ENCODE data around the gene GALNT18. TPM values are rescaled to one million over a fixed set of nuclear protein-coding genes. Genes with fewer than 3 reads are reported as not detected.

GALNT18 gene
- total RNA-seq, 1 donor from 2014 or later, result 22.1 TPM

DNA sequence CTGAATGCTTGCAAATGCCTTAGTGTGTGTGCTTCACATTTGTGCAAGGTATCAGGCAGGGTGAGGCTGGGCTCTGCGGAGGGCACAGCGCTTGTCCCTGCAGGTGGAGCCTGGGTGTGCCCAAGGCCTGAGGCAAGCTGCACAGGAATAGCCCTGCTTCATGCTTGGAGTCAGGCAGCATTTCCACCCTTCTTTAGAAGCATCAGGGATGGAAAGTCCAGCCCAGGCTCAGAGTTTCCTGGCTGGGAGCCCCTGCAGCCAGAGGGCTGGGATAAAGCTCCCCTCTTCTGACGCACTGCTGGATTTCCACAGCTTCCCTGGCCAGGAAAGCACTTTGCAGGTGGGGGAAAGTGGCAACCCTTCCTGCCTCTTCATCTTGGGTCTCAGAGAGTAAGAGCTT is 63.4 kb downstream of the GALNT18 start:
- Histone ChIP-seq H3K27ac (no peak overlapping the region), H3K27me3 (no peaks in the 10 kb centered on the region), H3K36me3 (no peaks in the 10 kb centered on the region), H3K4me3 (no peak overlapping the region), H3K4me1 (peaks cover 23% of the 10 kb centered on the region), H3K9me3 (no peaks in the 10 kb centered on the region)
- no peak for DNase-seq (ENCODE audit: extremely low spot score in 2 of 2)
- intact Hi-C loops (cut with DNase I), result no loop called here
- TF ChIP-seq POLR2AphosphoS5 (IDR thresholded peaks at IDR 0.05; ENCODE audit: insufficient read depth in 1 of 2, low read depth in 1 of 2) (no peak), POLR2A (IDR thresholded peaks at IDR 0.05) (no peak)
- TF ChIP-seq, protein P1, sequence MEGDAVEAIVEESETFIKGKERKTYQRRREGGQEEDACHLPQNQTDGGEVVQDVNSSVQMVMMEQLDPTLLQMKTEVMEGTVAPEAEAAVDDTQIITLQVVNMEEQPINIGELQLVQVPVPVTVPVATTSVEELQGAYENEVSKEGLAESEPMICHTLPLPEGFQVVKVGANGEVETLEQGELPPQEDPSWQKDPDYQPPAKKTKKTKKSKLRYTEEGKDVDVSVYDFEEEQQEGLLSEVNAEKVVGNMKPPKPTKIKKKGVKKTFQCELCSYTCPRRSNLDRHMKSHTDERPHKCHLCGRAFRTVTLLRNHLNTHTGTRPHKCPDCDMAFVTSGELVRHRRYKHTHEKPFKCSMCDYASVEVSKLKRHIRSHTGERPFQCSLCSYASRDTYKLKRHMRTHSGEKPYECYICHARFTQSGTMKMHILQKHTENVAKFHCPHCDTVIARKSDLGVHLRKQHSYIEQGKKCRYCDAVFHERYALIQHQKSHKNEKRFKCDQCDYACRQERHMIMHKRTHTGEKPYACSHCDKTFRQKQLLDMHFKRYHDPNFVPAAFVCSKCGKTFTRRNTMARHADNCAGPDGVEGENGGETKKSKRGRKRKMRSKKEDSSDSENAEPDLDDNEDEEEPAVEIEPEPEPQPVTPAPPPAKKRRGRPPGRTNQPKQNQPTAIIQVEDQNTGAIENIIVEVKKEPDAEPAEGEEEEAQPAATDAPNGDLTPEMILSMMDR (IDR thresholded peaks at IDR 0.05), result no peak

DNA sequence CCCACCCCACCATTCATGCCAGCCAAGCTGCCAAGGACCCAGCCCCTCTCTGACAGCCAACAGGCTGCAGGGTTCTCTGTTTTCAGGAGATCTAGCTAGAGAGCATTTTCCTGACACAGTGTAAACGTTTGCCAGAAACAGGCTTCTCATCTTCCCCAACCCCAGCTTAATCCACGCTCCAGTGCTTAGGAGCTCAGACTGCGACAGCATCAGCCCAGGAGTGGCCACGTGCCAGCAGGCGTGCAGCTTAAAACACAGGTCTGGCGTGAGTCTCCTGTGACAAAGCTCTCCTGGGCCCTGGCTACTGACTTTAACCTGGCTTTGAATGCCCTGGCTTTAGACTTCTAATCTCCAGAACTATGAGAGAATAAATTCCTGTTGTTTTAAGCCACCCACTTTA is 66.6 kb downstream of the GALNT18 start:
- TF ChIP-seq POLR2AphosphoS5 (IDR thresholded peaks at IDR 0.05; ENCODE audit: insufficient read depth in 1 of 2, low read depth in 1 of 2) (no peak), POLR2A (IDR thresholded peaks at IDR 0.05) (no peak)
- TF ChIP-seq, protein P1 (IDR thresholded peaks at IDR 0.05), result no peak
- Histone ChIP-seq H3K27me3 (no peaks in the 10 kb centered on the region), H3K4me3 (no peak overlapping the region), H3K27ac (no peak overlapping the region), H3K4me1 (peaks cover 21% of the 10 kb centered on the region), H3K9me3 (no peaks in the 10 kb centered on the region), H3K36me3 (no peaks in the 10 kb centered on the region)
- DNase-seq (ENCODE audit: extremely low spot score in 2 of 2), result no peak
- intact Hi-C loops (cut with DNase I), result no loop called here

DNA sequence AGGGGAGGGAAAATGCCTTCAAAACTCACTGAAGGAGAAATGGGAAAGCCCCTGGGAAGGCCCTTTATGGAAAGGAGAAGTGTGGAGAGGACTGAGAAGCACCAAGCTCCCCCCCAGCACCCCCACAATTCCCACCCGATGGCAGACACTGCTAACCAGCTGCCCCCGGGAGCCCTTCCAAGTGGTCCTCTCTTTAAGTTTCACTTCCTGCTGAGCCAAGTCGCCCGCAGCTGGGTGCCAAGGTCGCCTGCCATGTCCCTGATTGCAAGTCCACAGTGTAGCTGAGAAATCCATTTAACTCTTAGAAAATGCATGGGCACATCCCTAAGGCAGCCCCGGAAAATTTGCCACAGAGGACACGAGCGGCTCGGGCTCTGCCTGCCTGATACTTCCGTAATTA is 68.2 kb downstream of the GALNT18 start:
- Histone ChIP-seq H3K4me1 (peaks cover 14% of the 10 kb centered on the region), H3K9me3 (no peaks in the 10 kb centered on the region), H3K27me3 (no peaks in the 10 kb centered on the region), H3K36me3 (no peaks in the 10 kb centered on the region), H3K4me3 (no peak overlapping the region), H3K27ac (no peak overlapping the region)
- intact Hi-C loops (cut with DNase I), result no loop called here
- DNase-seq (ENCODE audit: extremely low spot score in 2 of 2), result no peak
- TF ChIP-seq POLR2AphosphoS5 (IDR thresholded peaks at IDR 0.05; ENCODE audit: insufficient read depth in 1 of 2, low read depth in 1 of 2) (no peak), POLR2A (IDR thresholded peaks at IDR 0.05) (no peak)
- TF ChIP-seq, protein P1 (IDR thresholded peaks at IDR 0.05), result no peak

DNA sequence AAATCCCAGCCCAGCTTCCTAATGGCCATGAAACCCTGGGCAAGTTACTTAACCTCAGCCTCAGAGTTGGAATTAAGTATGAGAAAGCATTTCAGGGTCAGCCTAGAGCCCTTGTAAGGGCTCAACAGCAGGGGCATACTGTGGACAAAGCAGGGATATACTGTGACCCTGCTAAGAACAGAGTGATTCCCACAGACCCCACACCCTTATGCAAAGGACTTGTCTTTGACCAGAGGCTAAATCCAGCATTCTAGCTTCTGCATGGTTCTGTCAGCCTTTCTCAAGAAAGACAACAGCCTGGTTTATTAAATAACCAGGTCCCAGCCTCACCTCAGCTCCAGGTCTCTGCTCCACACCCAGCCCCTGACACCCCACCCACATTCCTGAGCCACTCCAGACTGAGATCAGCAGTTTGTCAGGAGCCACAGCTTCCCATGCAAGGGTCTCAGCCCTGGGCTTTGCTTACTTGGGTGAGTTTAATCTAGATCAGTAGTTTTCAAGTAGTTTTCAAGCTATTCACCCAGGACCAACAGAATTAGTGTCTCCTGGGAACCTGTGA is 69.2 kb downstream of the GALNT18 start:
- peaks cover 10% of the 10 kb centered on the region for H3K4me1 ChIP-seq
- TF ChIP-seq POLR2A (IDR thresholded peaks at IDR 0.05), result no peak
- no peak for TF ChIP-seq POLR2AphosphoS5 (IDR thresholded peaks at IDR 0.05; ENCODE audit: insufficient read depth in 1 of 2, low read depth in 1 of 2)
- TF ChIP-seq, protein P1 (IDR thresholded peaks at IDR 0.05), result no peak
- no peak overlapping the region for H3K27ac ChIP-seq
- no peaks in the 10 kb centered on the region for H3K27me3 ChIP-seq
- no peaks in the 10 kb centered on the region for H3K36me3 ChIP-seq
- no peaks in the 10 kb centered on the region for H3K9me3 ChIP-seq
- intact Hi-C loops (cut with DNase I), result no loop called here
- no peak overlapping the region for H3K4me3 ChIP-seq
- DNase-seq (ENCODE audit: extremely low spot score in 2 of 2), result no peak

DNA sequence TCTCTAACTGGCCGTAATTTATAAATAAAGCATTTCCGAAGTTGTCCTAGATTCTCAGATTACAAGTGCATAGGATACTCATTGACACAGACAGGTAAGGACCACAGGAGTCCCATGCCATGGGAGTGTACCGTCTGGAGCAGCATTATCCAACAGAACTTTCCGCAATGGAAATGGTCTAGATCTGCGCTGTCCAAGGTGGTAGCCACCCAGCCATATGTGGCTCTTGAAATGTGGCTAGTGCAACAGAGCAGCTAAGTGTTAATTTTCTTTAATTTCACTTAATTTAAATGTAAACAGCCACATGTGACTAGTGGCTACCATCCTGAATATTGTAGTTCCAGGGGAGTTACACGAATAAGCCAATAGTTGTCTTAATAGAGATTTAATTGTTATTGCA is 71.3 kb downstream of the GALNT18 start:
- Histone ChIP-seq H3K9me3 (no peaks in the 10 kb centered on the region), H3K36me3 (no peaks in the 10 kb centered on the region), H3K27me3 (no peaks in the 10 kb centered on the region), H3K4me1 (peaks cover 10% of the 10 kb centered on the region), H3K27ac (no peak overlapping the region), H3K4me3 (no peak overlapping the region)
- no peak for DNase-seq (ENCODE audit: extremely low spot score in 2 of 2)
- TF ChIP-seq, protein P1 (IDR thresholded peaks at IDR 0.05), result no peak
- no peak for TF ChIP-seq POLR2AphosphoS5 (IDR thresholded peaks at IDR 0.05; ENCODE audit: insufficient read depth in 1 of 2, low read depth in 1 of 2)
- no peak for TF ChIP-seq POLR2A (IDR thresholded peaks at IDR 0.05)
- intact Hi-C loops (cut with DNase I), result no loop called here
